ENCODE measurements around the gene SH2B2.

Gene SH2B2

DNA sequence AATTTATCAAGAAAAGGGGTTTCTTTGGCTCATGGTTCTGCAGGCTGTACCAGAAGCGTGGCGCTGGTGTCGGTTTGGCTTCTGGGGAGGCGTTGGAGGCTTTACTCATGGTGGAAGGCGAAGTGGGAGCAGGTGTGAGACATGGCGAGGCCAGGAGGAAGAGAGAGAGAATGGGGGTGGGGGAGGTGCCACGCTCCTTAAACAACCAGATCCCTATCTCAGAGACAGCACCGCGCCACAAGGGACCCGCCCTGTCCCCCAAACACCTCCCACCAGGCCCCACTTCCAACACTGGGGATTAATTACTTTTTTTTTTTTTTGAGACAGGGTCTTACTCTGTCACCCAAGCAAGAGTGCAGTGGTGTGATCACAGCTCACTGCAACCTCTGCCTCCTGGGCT, 18.0 kb upstream of the SH2B2 start:
- no peak for DNase-seq (ENCODE audit: low spot score)

DNA sequence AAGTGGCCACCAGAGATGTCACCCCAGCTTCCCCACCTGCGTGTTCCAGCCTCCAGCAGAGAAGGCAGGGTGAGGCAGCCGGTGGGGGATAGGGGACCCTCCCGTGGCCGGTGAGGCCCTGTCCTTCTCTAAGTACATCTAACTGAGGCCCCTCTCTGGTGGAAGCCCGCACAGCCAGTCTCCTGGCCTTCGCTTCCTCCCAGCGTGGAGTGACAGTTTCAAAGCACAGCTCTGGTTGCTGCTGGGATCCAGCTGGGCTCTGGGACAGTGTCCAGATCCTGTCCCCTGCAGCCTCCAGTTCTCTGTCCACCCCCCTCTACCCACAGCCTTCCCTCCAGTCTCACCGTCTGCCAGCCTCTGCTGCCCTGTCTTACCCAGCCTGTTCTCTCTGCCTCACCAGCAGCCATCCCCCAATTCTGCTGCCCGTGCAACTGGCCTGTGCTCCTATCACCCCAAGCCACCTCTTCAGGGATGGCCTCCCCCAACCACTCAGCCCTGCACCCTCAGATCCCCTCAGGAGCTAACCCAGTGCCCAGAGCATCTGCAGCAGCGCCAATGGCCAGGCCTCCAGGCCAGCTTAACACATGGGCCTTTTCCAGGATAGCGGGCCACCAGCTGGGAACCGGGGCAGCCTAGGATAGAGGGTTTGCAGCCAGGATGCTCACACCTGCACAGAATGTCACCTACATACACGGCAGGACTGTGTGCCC, 16.3 kb upstream of the SH2B2 start:
- no peak for DNase-seq (ENCODE audit: low spot score)

GRCh38 chr7:102271158-102271798, 15.4 kb upstream of the SH2B2 start:
- DNase-seq (ENCODE audit: low spot score): no peak

DNA sequence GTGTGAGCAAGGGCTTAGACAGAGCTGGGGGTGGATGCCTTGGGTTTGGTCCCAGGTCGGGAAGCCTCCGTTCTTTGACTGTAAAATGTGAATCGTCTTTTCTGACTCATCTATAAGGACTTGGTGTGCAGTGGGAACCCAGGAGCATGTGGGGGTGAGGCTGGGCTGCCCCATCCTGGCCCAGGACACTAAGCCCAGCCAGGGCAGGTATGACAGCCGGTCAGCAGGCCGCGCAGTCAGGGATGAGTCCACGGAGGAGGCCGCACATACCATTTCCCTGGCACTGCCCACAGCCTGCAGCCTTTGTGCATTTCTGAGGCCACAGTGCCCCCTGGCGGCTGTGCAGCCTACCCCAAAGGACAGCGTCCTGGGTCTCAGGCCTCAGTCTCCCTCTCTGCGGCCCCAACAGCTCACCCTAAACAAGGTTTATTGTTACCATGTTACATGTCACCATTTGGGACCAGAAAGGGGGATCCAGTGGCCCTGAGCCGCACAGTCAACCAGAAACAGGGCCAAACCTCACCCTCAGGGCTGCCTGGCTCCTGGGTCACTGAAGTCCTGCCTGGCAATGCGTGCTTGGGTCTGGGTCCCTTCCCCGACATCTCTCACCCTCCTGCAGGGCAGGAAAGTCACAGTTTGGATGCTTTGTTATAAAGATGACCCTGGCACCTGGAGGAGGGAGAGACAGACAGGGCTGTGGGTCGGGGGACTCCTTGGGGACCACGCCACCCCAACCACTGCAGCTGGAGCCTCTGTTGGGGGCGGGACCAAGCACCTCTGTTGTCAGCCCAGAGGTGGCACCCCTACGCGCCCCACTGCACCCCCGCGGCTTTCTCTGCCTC, 14.4 kb upstream of the SH2B2 start:
- DNase-seq (ENCODE audit: low spot score): peak; percentile 64

DNA sequence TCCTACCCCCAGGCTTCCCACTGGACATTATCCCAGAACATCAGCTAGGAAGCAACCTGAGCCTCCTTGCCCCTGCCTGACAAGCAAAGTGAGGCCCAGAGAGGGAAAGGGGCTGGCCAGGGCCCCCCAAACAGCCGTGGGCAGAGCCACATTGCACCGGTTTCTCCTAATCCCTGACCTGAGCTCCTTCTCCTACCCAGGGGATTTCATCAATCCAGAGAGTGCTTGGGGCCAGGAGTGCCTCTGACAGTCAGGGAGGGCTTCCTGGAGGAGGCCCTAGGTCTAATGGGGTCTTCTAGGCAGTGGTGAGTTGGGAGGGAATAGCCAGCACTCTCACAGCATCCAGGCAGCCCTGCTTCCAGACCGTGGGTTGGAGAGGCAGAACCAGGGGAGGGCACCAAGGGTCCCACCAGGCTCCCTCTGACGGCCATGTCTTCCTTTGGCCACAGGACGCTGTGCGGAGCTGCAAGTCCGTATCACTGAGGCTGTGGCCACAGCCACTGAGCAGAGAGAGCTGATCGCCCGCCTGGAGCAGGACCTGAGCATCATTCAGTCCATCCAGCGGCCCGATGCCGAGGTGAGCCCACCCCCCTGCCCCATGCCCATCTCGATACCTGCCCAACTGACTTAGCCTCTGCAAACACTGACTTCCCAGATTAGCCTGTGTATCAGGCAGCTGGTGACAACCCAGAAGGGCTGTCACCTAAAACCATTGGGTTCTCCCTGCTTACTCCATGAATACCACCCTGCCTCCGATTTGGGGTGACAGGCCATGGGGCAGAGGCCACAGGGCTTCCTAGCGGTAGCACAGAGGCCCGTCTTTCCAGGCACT, 13.5 kb upstream of the SH2B2 start:
- DNase-seq (ENCODE audit: low spot score): no peak

DNA sequence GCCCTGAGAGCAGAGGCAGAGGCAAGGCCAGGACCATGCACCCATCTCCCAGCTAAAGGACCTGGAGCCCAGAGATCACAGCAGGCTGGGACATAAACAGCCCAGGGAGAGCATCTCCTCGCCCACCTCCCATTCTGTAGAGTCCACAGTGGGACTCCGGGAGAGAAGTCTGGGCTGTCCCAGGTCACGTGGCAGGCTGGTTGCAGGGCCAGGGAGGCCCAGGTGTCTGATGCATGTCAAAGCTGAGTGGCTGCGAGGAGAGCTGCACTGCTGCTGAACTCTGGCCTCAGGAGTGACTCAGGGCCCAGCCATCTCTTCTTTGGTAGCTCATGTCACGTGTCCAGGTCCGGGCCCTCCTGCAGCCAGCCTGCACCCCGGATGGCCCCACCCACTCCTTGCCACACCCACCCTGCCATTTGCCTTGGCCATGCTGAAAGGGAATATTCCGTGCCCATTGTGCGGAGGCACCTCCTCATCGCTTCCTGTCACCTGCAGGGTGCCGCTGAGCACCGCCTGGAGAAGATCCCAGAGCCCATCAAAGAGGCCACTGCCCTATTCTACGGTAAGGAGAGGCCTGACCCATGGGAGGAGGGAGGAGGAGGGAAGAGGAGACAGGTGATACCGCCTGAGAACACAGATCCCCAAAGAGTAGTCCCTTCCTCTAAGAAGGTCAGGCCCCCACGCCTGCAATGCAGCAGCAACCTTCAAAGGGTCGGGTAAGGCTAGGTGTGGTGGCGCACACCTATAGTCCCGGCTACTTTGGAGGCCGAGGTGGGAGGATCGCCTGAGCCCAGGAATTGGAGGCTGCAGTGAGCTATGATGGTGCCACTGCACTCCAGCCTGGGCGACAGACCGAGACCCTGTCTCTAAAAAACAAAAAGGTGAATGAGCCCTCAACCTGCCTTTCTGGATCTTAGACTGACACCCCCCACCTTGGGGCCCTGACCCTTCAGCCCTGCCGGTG, 12.6 kb upstream of the SH2B2 start:
- DNase-seq (ENCODE audit: low spot score): no peak

- no peak for DNase-seq (ENCODE audit: low spot score)
Measured at GRCh38 chr7:102275123-102275703, 11.5 kb upstream of the SH2B2 start.

DNA sequence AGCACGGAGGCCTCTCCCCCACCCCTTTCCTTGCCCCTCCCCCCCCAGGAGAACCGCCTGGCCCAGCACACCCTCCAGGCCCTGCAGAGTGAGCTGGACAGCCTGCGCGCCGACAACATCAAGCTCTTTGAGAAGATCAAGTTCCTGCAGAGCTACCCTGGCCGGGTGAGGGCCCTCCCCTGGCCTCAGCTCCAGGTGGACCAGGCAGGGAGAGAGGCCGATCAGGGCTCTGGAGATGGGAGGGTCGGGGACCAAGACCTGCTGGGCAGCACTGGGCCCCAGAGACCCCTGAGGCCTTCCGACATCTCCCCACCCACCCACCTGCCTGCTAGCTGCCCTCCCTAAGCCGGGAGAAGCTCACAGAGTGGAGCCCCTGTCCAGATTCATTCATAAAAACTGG, 8.8 kb upstream of the SH2B2 start:
- no peak for DNase-seq (ENCODE audit: low spot score)

GRCh38 chr7:102279537-102280400, 6.9 kb upstream of the SH2B2 start:
- peak; percentile 55 for DNase-seq (ENCODE audit: low spot score)

DNA sequence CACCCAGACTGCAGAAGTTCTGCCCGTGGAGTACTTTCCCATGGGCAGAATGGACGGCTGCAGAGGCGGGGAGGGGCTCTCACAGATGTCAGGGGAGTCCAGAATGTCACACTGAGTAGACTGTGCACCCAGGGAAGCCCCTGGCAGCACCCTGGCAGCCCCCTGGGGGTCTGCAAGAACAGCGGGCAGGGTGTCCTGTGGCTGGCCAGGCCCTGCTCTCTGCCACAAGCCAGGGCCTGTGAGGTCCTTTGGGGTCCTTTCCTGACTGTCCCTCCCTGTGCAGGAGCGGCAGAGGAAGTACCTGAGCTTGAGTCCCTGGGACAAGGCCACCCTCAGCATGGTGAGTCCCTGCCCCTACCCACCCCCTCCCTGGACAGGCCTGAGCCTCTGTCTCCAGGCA, 6.1 kb upstream of the SH2B2 start:
- DNase-seq (ENCODE audit: low spot score): no peak

- no peak for DNase-seq (ENCODE audit: low spot score)
Measured at GRCh38 chr7:102281785-102282184, 4.9 kb upstream of the SH2B2 start.

DNA sequence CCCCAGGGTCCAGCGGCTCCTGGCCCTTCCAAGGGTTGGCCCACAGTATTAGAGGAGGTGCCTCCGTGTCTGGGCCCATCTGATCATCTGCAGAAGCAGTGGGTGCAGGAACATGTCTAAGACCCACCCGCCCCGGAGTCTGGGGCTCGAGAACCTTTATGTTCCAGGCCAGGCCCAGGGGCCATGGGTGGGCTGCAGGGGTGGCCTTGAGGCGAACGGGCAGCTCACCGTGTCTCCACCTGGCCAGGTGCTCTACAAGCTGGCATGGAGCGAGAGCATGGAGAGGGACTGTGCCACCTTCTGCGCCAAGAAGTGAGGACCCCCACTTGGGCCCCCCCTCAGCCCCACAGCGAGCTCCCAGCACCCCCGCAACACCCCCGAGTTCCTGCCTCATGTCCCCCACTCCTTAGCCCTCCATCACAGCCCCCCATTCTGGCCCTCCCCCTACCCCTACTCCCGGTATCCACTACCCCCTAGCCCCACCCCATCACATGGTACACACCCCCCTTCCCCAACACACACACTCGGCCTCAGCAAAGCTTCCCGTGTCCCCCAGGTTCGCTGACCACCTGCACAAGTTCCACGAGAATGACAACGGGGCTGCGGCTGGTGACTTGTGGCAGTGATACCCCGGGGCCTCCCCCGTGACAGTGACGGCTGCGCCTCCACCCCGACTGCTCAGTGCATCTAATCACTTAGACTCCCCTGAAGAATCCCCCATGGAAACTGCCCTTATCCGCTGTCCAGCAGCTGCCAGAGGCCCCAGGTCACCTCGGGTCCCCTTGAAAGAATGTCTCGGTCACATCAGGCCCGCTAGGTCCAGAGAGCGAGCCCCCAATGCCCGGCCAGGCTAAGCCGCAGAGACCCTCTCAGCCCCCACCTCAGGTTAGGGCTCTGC, 4.0 kb upstream of the SH2B2 start:
- DNase-seq (ENCODE audit: low spot score): no peak

DNA sequence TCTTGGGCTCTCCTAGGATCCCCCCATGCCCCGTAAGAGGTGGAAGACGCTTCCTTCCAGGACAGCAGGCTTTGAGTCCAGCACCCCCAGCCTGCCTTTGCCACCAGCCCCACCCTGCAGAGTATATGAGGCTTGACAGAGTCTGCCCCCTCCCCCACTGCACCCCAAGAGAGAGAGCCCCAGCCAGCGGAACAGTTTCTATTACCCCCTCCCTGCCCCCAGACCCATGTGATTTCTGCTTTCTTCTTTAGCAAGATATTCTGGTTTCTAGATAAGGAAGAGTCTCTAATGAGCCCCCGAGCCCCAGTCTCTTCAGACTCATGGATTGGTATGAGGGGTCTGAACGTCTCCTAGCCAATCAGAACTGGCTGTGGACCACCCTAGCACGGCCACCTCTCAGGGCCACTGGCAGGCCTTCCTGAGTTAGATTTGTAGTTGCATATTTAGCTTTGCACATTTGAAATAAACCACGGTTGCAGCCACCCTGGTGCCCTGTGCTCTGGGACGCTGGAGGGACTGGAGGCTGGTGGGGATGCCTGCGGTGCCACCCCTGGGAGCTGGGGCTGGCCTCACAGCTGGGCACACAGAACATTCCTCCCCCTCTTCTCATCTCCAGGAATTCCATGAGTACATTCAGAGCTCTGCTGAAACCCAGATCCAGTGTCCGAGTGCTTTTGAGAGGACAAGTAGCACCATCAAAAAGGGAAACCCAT, 3.0 kb upstream of the SH2B2 start:
- DNase-seq (ENCODE audit: low spot score): no peak

- no peak for DNase-seq (ENCODE audit: low spot score)
Measured at GRCh38 chr7:102284399-102284798, 2.3 kb upstream of the SH2B2 start.

DNA sequence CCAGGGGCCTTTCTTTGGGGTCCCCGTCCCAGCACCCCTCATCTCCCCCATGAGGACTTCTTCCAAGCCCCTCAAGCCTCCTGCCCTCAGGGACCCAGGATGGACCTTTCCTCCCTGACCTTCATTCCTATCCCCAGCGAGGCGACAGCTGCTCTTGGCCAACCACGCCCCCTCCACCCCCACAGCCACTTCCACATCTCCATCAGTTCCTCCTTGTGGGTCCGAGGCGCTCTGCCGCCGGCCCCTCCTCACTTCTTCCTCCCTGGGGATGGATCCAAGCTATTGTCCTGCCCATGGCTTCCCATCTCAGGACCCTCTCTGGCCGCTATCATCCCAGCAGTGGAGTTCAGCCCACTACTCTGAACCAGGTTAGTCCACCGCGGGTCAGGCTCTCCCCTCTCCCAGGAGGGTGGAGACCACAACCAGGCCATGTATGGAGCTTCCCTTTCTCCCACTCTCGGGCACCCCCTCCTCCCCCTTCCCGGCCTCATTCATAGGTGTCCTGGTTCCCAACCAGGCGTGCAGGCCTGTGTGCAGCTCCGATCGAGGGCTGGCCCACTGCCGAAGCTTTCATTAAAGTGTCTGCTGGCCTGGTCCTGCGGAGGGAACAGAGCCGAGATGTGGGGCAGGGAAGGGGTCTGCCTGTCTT, 1.7 kb upstream of the SH2B2 start:
- no peak for DNase-seq (ENCODE audit: low spot score)

- no peak for DNase-seq (ENCODE audit: low spot score)
Measured at GRCh38 chr7:102285540-102286236, 980 bp upstream of the SH2B2 start.

All from CD4-positive, alpha-beta T cell treated with Interleukin-15 for 4 hours (primary cell).